GM19397 (cell line): ENCODE measurements around the gene ZC3H7A.
"Not testable (repeated sequence)": the region's sequence is repeated elsewhere in the genome, so short reads cannot be mapped to it uniquely, and the experiment has no call there.

Experiments
- ATAC-seq: cut with Tn5 transposase; IDR thresholded peaks from one replicate; pipeline ENCODE4 v1.9.1; 2021; ENCODE audit warnings: mild to moderate bottlenecking, moderate library complexity; ENCODE audit not compliant: unreplicated experiment

ZC3H7A gene

GRCh38 chr16:11801481-11802021 lies 4.5 kb upstream of the ZC3H7A start:
- no peak for ATAC-seq

- no peak for ATAC-seq
Observed at GRCh38 chr16:11800382-11800718, 3.3 kb upstream of the ZC3H7A start.

GRCh38 chr16:11799509-11800381 lies 2.7 kb upstream of the ZC3H7A start:
- no peak for ATAC-seq

- ATAC-seq: no peak
Observed at GRCh38 chr16:11799017-11799381, 1.9 kb upstream of the ZC3H7A start.

- ATAC-seq: no peak
Observed at GRCh38 chr16:11797957-11798299, 870 bp upstream of the ZC3H7A start.

- ATAC-seq: peak; percentile 23
Observed at GRCh38 chr16:11796227-11797165, 562 bp downstream of the ZC3H7A start.

GRCh38 chr16:11795887-11796226 lies 1.2 kb downstream of the ZC3H7A start:
- no peak for ATAC-seq

- no peak for ATAC-seq
Observed at GRCh38 chr16:11794996-11795886, 1.8 kb downstream of the ZC3H7A start.

- ATAC-seq: no peak
Observed at GRCh38 chr16:11794447-11794846, 2.6 kb downstream of the ZC3H7A start.

- no peak for ATAC-seq
Observed at GRCh38 chr16:11793840-11794239, 3.2 kb downstream of the ZC3H7A start.

GRCh38 chr16:11792410-11793241 lies 4.4 kb downstream of the ZC3H7A start:
- no peak for ATAC-seq

GRCh38 chr16:11791144-11791828 lies 5.8 kb downstream of the ZC3H7A start:
- no peak for ATAC-seq

GRCh38 chr16:11788914-11789313 lies 8.1 kb downstream of the ZC3H7A start:
- ATAC-seq: no peak

- ATAC-seq: not testable (repeated sequence)
Observed at GRCh38 chr16:11784980-11785599, 12.0 kb downstream of the ZC3H7A start.

- not testable (repeated sequence) for ATAC-seq
Observed at GRCh38 chr16:11784381-11784780, 12.7 kb downstream of the ZC3H7A start.

GRCh38 chr16:11784038-11784369 lies 13.1 kb downstream of the ZC3H7A start:
- no peak for ATAC-seq

- ATAC-seq: no peak
Observed at GRCh38 chr16:11783319-11784037, 13.6 kb downstream of the ZC3H7A start.

GRCh38 chr16:11781773-11782172 lies 15.3 kb downstream of the ZC3H7A start:
- no peak for ATAC-seq
